ENCODE data around the gene UBE2I. TPM values are rescaled to one million over a fixed set of nuclear protein-coding genes. Genes with fewer than 3 reads are reported as not detected.
"Not testable (repeated sequence)": the region's sequence is repeated elsewhere in the genome, so short reads cannot be mapped to it uniquely, and the experiment has no call there.

Gene UBE2I
- total RNA-seq, 1 experiment from 2014 or later, result 271 TPM

- Histone ChIP-seq H3K36me3 (ENCODE audit: low read depth) (no peaks in the 10 kb centered on the region), H3K27me3 (ENCODE audit: insufficient read depth, low read depth) (no peaks in the 10 kb centered on the region), H3K4me2 (no peak overlapping the region), H3K27ac (no peak overlapping the region), H3K9me3 (ENCODE audit: insufficient read depth, low read depth) (no peaks in the 10 kb centered on the region), H2AFZ (no peak overlapping the region), H3K79me2 (ENCODE audit: low read depth) (no peaks in the 10 kb centered on the region), H3F3A (ENCODE audit: insufficient read depth, low read depth) (peaks cover 13% of the 10 kb centered on the region; the same call in 1 of the 2 replicates), H3K4me3 (no peak overlapping the region), H3K4me1 (replicated peaks; ENCODE audit: insufficient read depth) (peaks cover 9% of the 10 kb centered on the region), H4K20me1 (ENCODE audit: insufficient read depth) (peaks cover 6% of the 10 kb centered on the region), H3K9me2 (ENCODE audit: insufficient read depth) (no peaks in the 10 kb centered on the region)
- intact Hi-C loops (cut with micrococcal nuclease; ENCODE audit: unreplicated experiment), result no loop called here
- no peak for DNase-seq
- no peak for TF ChIP-seq EZH2 (IDR thresholded peaks at IDR 0.05; ENCODE audit: low read depth)
- no peak for TF ChIP-seq CTCF (conservative IDR thresholded peaks at IDR 0.05)
- BruUV-seq (replicated peaks), result no TSS peak
- ChIA-PET POLR2A (ENCODE audit: unreplicated experiment) (no interaction called here), CTCF (no interaction called here)
Measured at GRCh38 chr16:1326946-1327618, 17.6 kb downstream of the UBE2I start.

- intact Hi-C loops (cut with micrococcal nuclease; ENCODE audit: unreplicated experiment), result no loop called here
- Histone ChIP-seq H3K4me2 (no peak overlapping the region), H3K9me3 (ENCODE audit: insufficient read depth, low read depth) (no peaks in the 10 kb centered on the region), H2AFZ (no peak overlapping the region), H3K79me2 (ENCODE audit: low read depth) (no peaks in the 10 kb centered on the region), H3K27me3 (ENCODE audit: insufficient read depth, low read depth) (no peaks in the 10 kb centered on the region), H3K27ac (no peak overlapping the region), H3K4me1 (replicated peaks; ENCODE audit: insufficient read depth) (peaks cover 14% of the 10 kb centered on the region), H3K4me3 (no peak overlapping the region), H4K20me1 (ENCODE audit: insufficient read depth) (peaks cover 6% of the 10 kb centered on the region), H3F3A (ENCODE audit: insufficient read depth, low read depth) (peaks cover 13% of the 10 kb centered on the region; the same call in 1 of the 2 replicates), H3K9me2 (ENCODE audit: insufficient read depth) (no peaks in the 10 kb centered on the region), H3K36me3 (ENCODE audit: low read depth) (no peaks in the 10 kb centered on the region)
- POLR2A ChIA-PET (ENCODE audit: unreplicated experiment), result no interaction called here
- no peak for DNase-seq
- no TSS peak for BruUV-seq (replicated peaks)
- TF ChIP-seq CTCF (conservative IDR thresholded peaks at IDR 0.05) (no peak), EZH2 (IDR thresholded peaks at IDR 0.05; ENCODE audit: low read depth) (no peak)
- CTCF ChIA-PET, result no interaction called here
Measured at GRCh38 chr16:1327619-1327947, 18.1 kb downstream of the UBE2I start.

GRCh38 chr16:1328136-1328535 is 18.7 kb downstream of the UBE2I start:
- BruUV-seq (replicated peaks); H3K27ac ChIP-seq; CTCF ChIA-PET; H2AFZ ChIP-seq; POLR2A ChIA-PET (ENCODE audit: unreplicated experiment); H3K27me3 ChIP-seq (ENCODE audit: insufficient read depth, low read depth); DNase-seq; H3K36me3 ChIP-seq (ENCODE audit: low read depth); H3K9me3 ChIP-seq (ENCODE audit: insufficient read depth, low read depth); H3K4me3 ChIP-seq; intact Hi-C loops (cut with micrococcal nuclease; ENCODE audit: unreplicated experiment); H3K79me2 ChIP-seq (ENCODE audit: low read depth); H4K20me1 ChIP-seq (ENCODE audit: insufficient read depth); H3K9me2 ChIP-seq (ENCODE audit: insufficient read depth); H3K4me2 ChIP-seq: not testable (repeated sequence)
- Histone ChIP-seq H3K4me1 (replicated peaks; ENCODE audit: insufficient read depth) (peaks cover 15% of the 10 kb centered on the region), H3F3A (ENCODE audit: insufficient read depth, low read depth) (peaks cover 13% of the 10 kb centered on the region; the same call in 1 of the 2 replicates)

- BruUV-seq (replicated peaks); CTCF ChIA-PET; H2AFZ ChIP-seq; H4K20me1 ChIP-seq (ENCODE audit: insufficient read depth); H3K79me2 ChIP-seq (ENCODE audit: low read depth); H3K27me3 ChIP-seq (ENCODE audit: insufficient read depth, low read depth); intact Hi-C loops (cut with micrococcal nuclease; ENCODE audit: unreplicated experiment); H3K4me2 ChIP-seq; H3K9me2 ChIP-seq (ENCODE audit: insufficient read depth); H3K9me3 ChIP-seq (ENCODE audit: insufficient read depth, low read depth); DNase-seq; H3K27ac ChIP-seq; POLR2A ChIA-PET (ENCODE audit: unreplicated experiment); H3K36me3 ChIP-seq (ENCODE audit: low read depth); H3K4me3 ChIP-seq: not testable (repeated sequence)
- Histone ChIP-seq H3K4me1 (replicated peaks; ENCODE audit: insufficient read depth) (peaks cover 15% of the 10 kb centered on the region), H3F3A (ENCODE audit: insufficient read depth, low read depth) (peaks cover 13% of the 10 kb centered on the region; the same call in 1 of the 2 replicates)
Measured at GRCh38 chr16:1328961-1329360, 19.5 kb downstream of the UBE2I start.
